ENCODE data around the gene SSH2.

SSH2 gene

DNA sequence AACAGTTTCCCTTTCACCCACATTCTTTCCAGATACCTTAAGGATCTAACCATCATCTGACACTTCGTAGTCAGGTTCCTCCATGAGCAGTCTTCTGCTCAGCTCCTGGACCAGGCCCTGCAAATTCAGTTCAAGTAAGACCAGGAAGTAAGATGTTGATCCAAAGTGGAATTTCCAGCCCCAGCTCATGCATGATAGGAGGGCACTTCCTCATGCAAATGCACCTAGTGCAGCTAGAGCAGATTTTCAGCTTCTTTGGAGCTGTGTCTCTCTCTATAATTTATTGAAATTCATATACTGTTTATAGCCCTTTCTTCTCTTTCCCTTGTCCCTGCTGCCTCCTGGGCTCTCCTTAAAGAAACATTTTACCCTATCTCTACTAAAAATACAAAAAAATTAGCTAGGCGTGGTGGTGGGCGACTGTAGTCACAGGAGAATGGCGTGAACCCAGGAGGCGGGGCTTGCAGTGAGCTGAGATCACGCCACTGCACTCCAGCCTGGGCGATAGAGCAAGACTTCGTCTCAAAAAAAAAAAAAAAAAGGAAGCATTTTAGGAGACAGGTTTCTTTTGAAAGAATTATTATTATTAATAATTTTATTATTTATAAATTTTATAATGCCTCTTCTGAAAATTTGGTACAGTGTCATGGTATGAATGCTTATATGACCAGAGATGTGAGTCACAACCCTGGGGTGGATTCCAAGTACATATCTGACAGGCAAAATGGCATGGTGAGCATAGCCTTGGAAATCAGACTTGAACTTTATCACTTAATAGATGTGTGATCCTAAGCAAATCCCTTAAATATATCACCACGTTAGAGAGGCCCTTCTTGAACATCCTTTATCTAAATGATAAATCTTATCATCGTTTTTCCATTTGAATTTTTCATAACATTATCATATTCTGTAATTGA lies 94.3 kb downstream of the SSH2 start:
- no peak overlapping the region for H3K27ac ChIP-seq (ENCODE audit: low read depth, low read length)
- H3K9me3 ChIP-seq (ENCODE audit: control insufficient read depth, insufficient read depth, low read length), result no peaks in the 10 kb centered on the region
- H3K9ac ChIP-seq (ENCODE audit: low read depth, low read length), result no peak overlapping the region

DNA sequence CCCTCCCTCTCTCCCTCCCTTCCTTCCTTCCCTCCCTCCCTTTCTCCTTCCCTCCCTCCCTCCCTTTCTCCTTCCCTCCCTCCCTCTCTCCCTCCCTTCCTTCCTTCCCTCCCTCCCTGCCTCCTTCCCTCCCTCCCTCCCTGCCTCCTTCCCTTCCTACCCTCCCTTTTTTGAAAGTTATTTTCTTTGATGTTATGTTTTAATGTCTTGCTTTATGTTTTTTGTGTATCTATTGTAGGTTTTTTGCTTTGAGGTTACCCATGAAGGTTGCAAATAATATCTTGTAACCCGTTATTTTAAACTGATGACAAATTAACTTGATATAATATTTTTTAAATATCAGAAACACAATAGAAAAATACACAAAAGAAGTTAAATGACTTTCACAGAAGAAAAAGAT lies 96.2 kb downstream of the SSH2 start:
- Histone ChIP-seq H3K9me3 (ENCODE audit: control insufficient read depth, insufficient read depth, low read length) (no peaks in the 10 kb centered on the region), H3K27ac (ENCODE audit: low read depth, low read length) (no peak overlapping the region), H3K27me3 (ENCODE audit: control insufficient read depth, insufficient read depth, low read length) (no peaks in the 10 kb centered on the region), H3K36me3 (ENCODE audit: control insufficient read depth, insufficient read depth, low read length) (no peaks in the 10 kb centered on the region), H3K4me1 (ENCODE audit: control insufficient read depth, insufficient read depth, low read length) (peaks cover 5% of the 10 kb centered on the region; the same call in 1 of the 2 replicates), H3K4me3 (ENCODE audit: low read depth, low read length) (no peak overlapping the region), H3K9ac (ENCODE audit: low read depth, low read length) (no peak overlapping the region)

More for the DNA sequence above, 94.3 kb downstream of the SSH2 start:
- Histone ChIP-seq H3K4me1 (ENCODE audit: control insufficient read depth, insufficient read depth, low read length) (peaks cover 5% of the 10 kb centered on the region; the same call in 1 of the 2 replicates), H3K36me3 (ENCODE audit: control insufficient read depth, insufficient read depth, low read length) (no peaks in the 10 kb centered on the region), H3K4me3 (ENCODE audit: low read depth, low read length) (no peak overlapping the region), H3K27me3 (ENCODE audit: control insufficient read depth, insufficient read depth, low read length) (no peaks in the 10 kb centered on the region)

DNA sequence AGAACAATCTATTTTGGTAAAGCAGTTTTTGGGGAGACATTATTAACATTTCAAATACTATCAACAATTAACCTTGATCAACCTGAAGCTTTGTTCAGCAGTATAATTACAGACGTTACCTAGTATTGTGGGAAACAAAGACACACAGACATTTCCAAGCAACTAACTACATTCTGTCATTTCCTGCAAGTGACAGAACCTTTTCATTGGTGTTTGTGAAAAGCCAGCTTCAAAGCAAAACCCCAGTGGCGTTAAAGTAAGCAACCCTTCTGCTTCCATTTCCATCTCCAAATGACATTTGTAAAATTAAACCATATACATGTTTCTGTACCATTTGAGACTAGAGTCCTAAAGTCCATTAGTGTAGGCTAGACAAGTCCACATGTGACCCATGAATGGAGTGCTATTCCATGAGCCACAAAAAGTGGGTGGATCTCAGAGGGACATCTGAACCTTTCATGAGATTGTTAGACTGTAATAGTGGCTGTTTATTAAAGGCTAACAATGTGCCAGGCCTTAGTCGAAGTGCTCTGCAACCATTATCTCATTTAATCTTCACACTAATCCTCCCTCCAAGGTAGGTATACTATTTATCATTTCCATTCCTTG lies 101.2 kb downstream of the SSH2 start:
- no peak overlapping the region for H3K4me3 ChIP-seq (ENCODE audit: low read depth, low read length)
- no peak overlapping the region for H3K9ac ChIP-seq (ENCODE audit: low read depth, low read length)
- no peaks in the 10 kb centered on the region for H3K9me3 ChIP-seq (ENCODE audit: control insufficient read depth, insufficient read depth, low read length)
- H3K4me1 ChIP-seq (ENCODE audit: control insufficient read depth, insufficient read depth, low read length), result peaks cover 15% of the 10 kb centered on the region; the same call in 1 of the 2 replicates
- no peaks in the 10 kb centered on the region for H3K36me3 ChIP-seq (ENCODE audit: control insufficient read depth, insufficient read depth, low read length)
- H3K27ac ChIP-seq (ENCODE audit: low read depth, low read length), result no peak overlapping the region
- no peaks in the 10 kb centered on the region for H3K27me3 ChIP-seq (ENCODE audit: control insufficient read depth, insufficient read depth, low read length)

GRCh38 chr17:29827179-29827578 lies 102.8 kb downstream of the SSH2 start:
- H3K9me3 ChIP-seq (ENCODE audit: control insufficient read depth, insufficient read depth, low read length), result no peaks in the 10 kb centered on the region
- H3K4me1 ChIP-seq (ENCODE audit: control insufficient read depth, insufficient read depth, low read length), result peaks cover 15% of the 10 kb centered on the region; the same call in 1 of the 2 replicates

DNA sequence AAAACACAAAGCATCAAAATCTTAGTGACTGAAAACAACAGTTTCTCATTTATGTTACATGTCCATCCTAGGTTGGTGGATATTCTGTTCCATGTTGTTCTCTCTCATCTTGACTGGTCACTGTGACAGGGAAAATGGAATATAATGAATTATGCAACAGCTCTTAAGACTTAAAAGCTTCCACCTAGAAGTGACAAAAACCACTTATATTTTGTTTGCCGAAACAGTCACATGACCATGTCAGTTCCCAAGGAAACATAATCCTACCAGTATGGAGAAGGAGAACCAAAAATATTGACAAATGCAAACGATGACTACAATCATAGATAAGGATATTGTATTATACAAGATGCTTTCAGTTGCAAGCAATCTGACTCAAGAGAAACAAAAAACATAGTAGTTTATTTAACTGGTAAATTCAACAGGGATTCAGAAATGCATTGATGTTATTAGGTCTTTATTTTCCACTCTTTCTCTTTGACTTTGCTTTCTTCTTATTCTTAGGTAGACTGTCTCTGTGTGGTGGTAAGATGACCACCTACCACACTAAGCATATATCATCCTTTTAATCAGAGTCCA lies 103.8 kb downstream of the SSH2 start:
- H3K9me3 ChIP-seq (ENCODE audit: control insufficient read depth, insufficient read depth, low read length), result no peaks in the 10 kb centered on the region
- H3K4me1 ChIP-seq (ENCODE audit: control insufficient read depth, insufficient read depth, low read length), result peaks cover 15% of the 10 kb centered on the region; the same call in 1 of the 2 replicates
- H3K36me3 ChIP-seq (ENCODE audit: control insufficient read depth, insufficient read depth, low read length), result no peaks in the 10 kb centered on the region
- no peaks in the 10 kb centered on the region for H3K27me3 ChIP-seq (ENCODE audit: control insufficient read depth, insufficient read depth, low read length)
- no peak overlapping the region for H3K4me3 ChIP-seq (ENCODE audit: low read depth, low read length)
- H3K27ac ChIP-seq (ENCODE audit: low read depth, low read length), result no peak overlapping the region
- H3K9ac ChIP-seq (ENCODE audit: low read depth, low read length), result no peak overlapping the region

More at GRCh38 chr17:29827179-29827578, 102.8 kb downstream of the SSH2 start:
- no peak overlapping the region for H3K4me3 ChIP-seq (ENCODE audit: low read depth, low read length)
- H3K9ac ChIP-seq (ENCODE audit: low read depth, low read length), result no peak overlapping the region
- H3K27me3 ChIP-seq (ENCODE audit: control insufficient read depth, insufficient read depth, low read length), result no peaks in the 10 kb centered on the region
- H3K36me3 ChIP-seq (ENCODE audit: control insufficient read depth, insufficient read depth, low read length), result no peaks in the 10 kb centered on the region
- no peak overlapping the region for H3K27ac ChIP-seq (ENCODE audit: low read depth, low read length)

DNA sequence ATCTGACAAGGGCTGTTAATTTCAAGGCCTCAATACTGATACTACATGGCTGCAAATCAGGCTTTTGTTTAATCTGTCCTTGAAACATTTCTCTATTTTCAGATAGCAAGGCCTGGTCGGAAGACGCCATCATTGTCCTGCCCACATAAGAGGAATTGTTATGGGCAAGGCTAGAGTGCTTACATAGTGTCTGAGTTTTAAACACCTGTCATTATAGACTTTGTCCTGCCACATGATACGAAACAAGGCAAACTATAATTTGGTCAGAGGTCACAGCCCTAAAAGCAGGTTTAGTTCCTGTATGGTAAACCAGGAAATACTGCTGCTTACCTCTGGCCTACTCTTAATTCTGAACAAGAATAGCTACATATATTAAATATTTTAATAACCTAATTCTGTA lies 104.4 kb downstream of the SSH2 start:
- Histone ChIP-seq H3K4me3 (ENCODE audit: low read depth, low read length) (no peak overlapping the region), H3K9me3 (ENCODE audit: control insufficient read depth, insufficient read depth, low read length) (no peaks in the 10 kb centered on the region), H3K9ac (ENCODE audit: low read depth, low read length) (no peak overlapping the region), H3K4me1 (ENCODE audit: control insufficient read depth, insufficient read depth, low read length) (peaks cover 15% of the 10 kb centered on the region; the same call in 1 of the 2 replicates), H3K27me3 (ENCODE audit: control insufficient read depth, insufficient read depth, low read length) (no peaks in the 10 kb centered on the region), H3K27ac (ENCODE audit: low read depth, low read length) (no peak overlapping the region), H3K36me3 (ENCODE audit: control insufficient read depth, insufficient read depth, low read length) (no peaks in the 10 kb centered on the region)

DNA sequence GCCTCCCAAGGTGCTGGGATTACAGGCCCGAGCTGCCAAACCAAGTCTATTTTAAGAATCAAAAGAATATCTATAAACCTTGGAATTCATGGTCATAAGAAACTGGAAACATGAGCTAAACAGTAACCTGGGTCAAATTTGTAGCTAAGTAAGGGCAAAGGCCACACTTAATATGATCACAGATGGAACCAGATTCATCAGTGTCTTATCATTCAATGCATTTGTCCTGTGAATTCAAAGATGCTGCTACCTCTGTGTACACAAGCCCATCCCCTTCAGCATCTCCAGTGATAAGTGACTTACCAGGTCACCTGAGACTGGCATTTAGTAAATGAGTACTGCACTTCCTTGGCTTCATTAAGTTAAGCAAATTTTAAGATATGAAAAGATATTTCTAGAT lies 108.1 kb downstream of the SSH2 start:
- H3K9me3 ChIP-seq (ENCODE audit: control insufficient read depth, insufficient read depth, low read length), result no peaks in the 10 kb centered on the region
- no peaks in the 10 kb centered on the region for H3K36me3 ChIP-seq (ENCODE audit: control insufficient read depth, insufficient read depth, low read length)
- no peaks in the 10 kb centered on the region for H3K27me3 ChIP-seq (ENCODE audit: control insufficient read depth, insufficient read depth, low read length)
- no peak overlapping the region for H3K9ac ChIP-seq (ENCODE audit: low read depth, low read length)
- H3K4me3 ChIP-seq (ENCODE audit: low read depth, low read length), result no peak overlapping the region
- no peaks in the 10 kb centered on the region for H3K4me1 ChIP-seq (ENCODE audit: control insufficient read depth, insufficient read depth, low read length)
- no peak overlapping the region for H3K27ac ChIP-seq (ENCODE audit: low read depth, low read length)

- Histone ChIP-seq H3K4me3 (ENCODE audit: low read depth, low read length) (no peak overlapping the region), H3K9me3 (ENCODE audit: control insufficient read depth, insufficient read depth, low read length) (no peaks in the 10 kb centered on the region), H3K27me3 (ENCODE audit: control insufficient read depth, insufficient read depth, low read length) (no peaks in the 10 kb centered on the region), H3K36me3 (ENCODE audit: control insufficient read depth, insufficient read depth, low read length) (no peaks in the 10 kb centered on the region), H3K9ac (ENCODE audit: low read depth, low read length) (no peak overlapping the region), H3K27ac (ENCODE audit: low read depth, low read length) (no peak overlapping the region), H3K4me1 (ENCODE audit: control insufficient read depth, insufficient read depth, low read length) (no peaks in the 10 kb centered on the region)
Observed at GRCh38 chr17:29820425-29820824, 109.6 kb downstream of the SSH2 start.

DNA sequence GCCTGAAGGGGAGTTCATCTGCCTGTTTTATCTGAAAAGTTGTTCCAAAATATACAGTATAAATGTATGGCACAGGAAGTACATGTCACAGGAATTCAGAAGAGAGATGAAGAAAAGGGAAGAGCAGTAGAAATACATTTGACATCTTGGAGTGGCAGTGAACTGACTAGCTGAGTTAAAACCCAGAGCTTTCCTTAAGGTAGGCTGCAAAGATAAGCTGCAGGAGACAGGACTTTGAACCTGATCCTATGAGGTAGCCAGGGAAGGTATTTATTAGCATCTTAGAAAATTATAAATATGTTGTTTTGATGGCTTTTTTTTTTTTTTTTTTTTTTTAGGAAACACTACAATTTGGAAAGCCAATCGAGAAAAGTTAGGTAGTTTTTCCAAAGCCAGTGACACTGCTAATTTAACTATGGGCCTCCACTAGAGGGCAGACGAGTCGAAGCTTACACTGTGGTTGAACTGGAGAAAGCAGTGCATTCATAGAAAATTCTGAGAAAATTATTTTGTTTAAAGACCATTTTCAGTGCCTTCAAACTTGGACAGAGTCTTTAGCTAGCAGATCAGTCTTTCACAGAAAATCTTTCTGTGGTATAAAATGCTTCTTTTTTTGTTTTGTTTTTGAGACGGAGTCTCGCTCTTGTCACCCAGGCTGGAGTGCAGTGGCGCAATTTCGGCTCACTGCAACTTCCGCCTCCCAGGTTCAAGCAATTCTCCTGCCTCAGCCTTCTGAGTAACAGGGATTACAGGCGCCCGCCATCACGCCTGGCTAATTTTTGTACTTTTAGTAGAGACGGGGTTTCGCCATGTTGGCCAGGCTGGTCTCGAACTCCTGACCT lies 122.3 kb downstream of the SSH2 start:
- no peaks in the 10 kb centered on the region for H3K27me3 ChIP-seq (ENCODE audit: control insufficient read depth, insufficient read depth, low read length)
- no peak overlapping the region for H3K9ac ChIP-seq (ENCODE audit: low read depth, low read length)
- H3K4me3 ChIP-seq (ENCODE audit: low read depth, low read length), result no peak overlapping the region
- no peaks in the 10 kb centered on the region for H3K4me1 ChIP-seq (ENCODE audit: control insufficient read depth, insufficient read depth, low read length)
- no peaks in the 10 kb centered on the region for H3K36me3 ChIP-seq (ENCODE audit: control insufficient read depth, insufficient read depth, low read length)
- H3K27ac ChIP-seq (ENCODE audit: low read depth, low read length), result no peak overlapping the region
- no peaks in the 10 kb centered on the region for H3K9me3 ChIP-seq (ENCODE audit: control insufficient read depth, insufficient read depth, low read length)

GRCh38 chr17:29802246-29802645 lies 127.8 kb downstream of the SSH2 start:
- Histone ChIP-seq H3K4me1 (ENCODE audit: control insufficient read depth, insufficient read depth, low read length) (no peaks in the 10 kb centered on the region), H3K27ac (ENCODE audit: low read depth, low read length) (no peak overlapping the region), H3K9ac (ENCODE audit: low read depth, low read length) (no peak overlapping the region), H3K27me3 (ENCODE audit: control insufficient read depth, insufficient read depth, low read length) (no peaks in the 10 kb centered on the region), H3K4me3 (ENCODE audit: low read depth, low read length) (no peak overlapping the region), H3K9me3 (ENCODE audit: control insufficient read depth, insufficient read depth, low read length) (no peaks in the 10 kb centered on the region), H3K36me3 (ENCODE audit: control insufficient read depth, insufficient read depth, low read length) (no peaks in the 10 kb centered on the region)
